Measurements from ENCODE around the gene BLTP3B.

- TF ChIP-seq PKNOX1 (IDR thresholded peaks at IDR 0.05) = no peak
- TF ChIP-seq NFRKB (IDR thresholded peaks at IDR 0.05) = no peak
- TF ChIP-seq ELF4 (IDR thresholded peaks at IDR 0.05) = no peak
- no peak for TF ChIP-seq TARDBP (IDR thresholded peaks at IDR 0.05)
- TF ChIP-seq FOXM1 (IDR thresholded peaks at IDR 0.05; ENCODE audit: borderline replicate concordance) = no peak
- TF ChIP-seq SUZ12 (IDR thresholded peaks at IDR 0.05) = no peak
- no peak for TF ChIP-seq FOXK2 (IDR thresholded peaks at IDR 0.05)
- TF ChIP-seq BHLHE40 (IDR thresholded peaks at IDR 0.05; ENCODE audit: borderline replicate concordance) = no peak
Measured at GRCh38 chr12:100115291-100115690, 27.4 kb downstream of the BLTP3B start.

All from HEK293T (cell line).